ENCODE data around the gene KLHL30.

The KLHL30 gene

GRCh38 chr2:238092486-238093035, 45.9 kb upstream of the KLHL30 start:
- H3K36me3 ChIP-seq (replicated peaks; ENCODE audit: insufficient read depth, low read length): no peaks in the 10 kb centered on the region
- H3F3A ChIP-seq (ENCODE audit: insufficient read depth, low read length): no peaks in the 10 kb centered on the region
- no peaks in the 10 kb centered on the region for H3K79me2 ChIP-seq (ENCODE audit: low read length)
- H3K4me1 ChIP-seq (ENCODE audit: low read length): no peaks in the 10 kb centered on the region
- H2AFZ ChIP-seq (ENCODE audit: low read length): no peak overlapping the region
- H3K4me2 ChIP-seq (ENCODE audit: low read depth, low read length): no peak overlapping the region
- H3K9ac ChIP-seq (ENCODE audit: low read length): no peak overlapping the region
- H4K20me1 ChIP-seq (ENCODE audit: insufficient read depth, low read length): no peaks in the 10 kb centered on the region
- H3K9me3 ChIP-seq (replicated peaks; ENCODE audit: insufficient read depth, low read length): no peaks in the 10 kb centered on the region
- TF ChIP-seq EZH2phosphoT487 (IDR thresholded peaks at IDR 0.05; ENCODE audit: low read length): no peak
- H3K4me3 ChIP-seq (ENCODE audit: low read length): no peak overlapping the region
- no peak for DNase-seq
- H3K9me2 ChIP-seq (replicated peaks; ENCODE audit: insufficient read depth, low read length): no peaks in the 10 kb centered on the region
- H3K27ac ChIP-seq (ENCODE audit: low read length): no peak overlapping the region
- no peaks in the 10 kb centered on the region for H3K27me3 ChIP-seq (replicated peaks; ENCODE audit: insufficient read depth, low read length)

- no peaks in the 10 kb centered on the region for H3F3A ChIP-seq (ENCODE audit: insufficient read depth, low read length)
- no peaks in the 10 kb centered on the region for H3K27me3 ChIP-seq (replicated peaks; ENCODE audit: insufficient read depth, low read length)
- H3K9me3 ChIP-seq (replicated peaks; ENCODE audit: insufficient read depth, low read length): no peaks in the 10 kb centered on the region
- no peaks in the 10 kb centered on the region for H3K4me1 ChIP-seq (ENCODE audit: low read length)
- no peak overlapping the region for H3K9ac ChIP-seq (ENCODE audit: low read length)
- no peak overlapping the region for H2AFZ ChIP-seq (ENCODE audit: low read length)
- no peak overlapping the region for H3K27ac ChIP-seq (ENCODE audit: low read length)
- H3K4me3 ChIP-seq (ENCODE audit: low read length): no peak overlapping the region
- H3K9me2 ChIP-seq (replicated peaks; ENCODE audit: insufficient read depth, low read length): no peaks in the 10 kb centered on the region
- no peaks in the 10 kb centered on the region for H3K79me2 ChIP-seq (ENCODE audit: low read length)
- no peak for TF ChIP-seq EZH2 (optimal IDR thresholded peaks at IDR 0.05; ENCODE audit: low read depth, low read length)
- TF ChIP-seq CTCF (IDR thresholded peaks at IDR 0.05; ENCODE audit: low read length): no peak
- no peak for TF ChIP-seq EZH2phosphoT487 (IDR thresholded peaks at IDR 0.05; ENCODE audit: low read length)
- no peak for DNase-seq
- H3K36me3 ChIP-seq (replicated peaks; ENCODE audit: insufficient read depth, low read length): no peaks in the 10 kb centered on the region
- H4K20me1 ChIP-seq (ENCODE audit: insufficient read depth, low read length): no peaks in the 10 kb centered on the region
- H3K4me2 ChIP-seq (ENCODE audit: low read depth, low read length): no peak overlapping the region
Observed at GRCh38 chr2:238093181-238094140, 45.0 kb upstream of the KLHL30 start.

GRCh38 chr2:238094438-238095022, 43.9 kb upstream of the KLHL30 start:
- Histone ChIP-seq H3K27me3 (replicated peaks; ENCODE audit: insufficient read depth, low read length) (no peaks in the 10 kb centered on the region), H3K36me3 (replicated peaks; ENCODE audit: insufficient read depth, low read length) (no peaks in the 10 kb centered on the region), H3K4me3 (ENCODE audit: low read length) (no peak overlapping the region), H3K27ac (ENCODE audit: low read length) (no peak overlapping the region), H4K20me1 (ENCODE audit: insufficient read depth, low read length) (no peaks in the 10 kb centered on the region), H2AFZ (ENCODE audit: low read length) (no peak overlapping the region), H3F3A (ENCODE audit: insufficient read depth, low read length) (no peaks in the 10 kb centered on the region), H3K4me1 (ENCODE audit: low read length) (no peaks in the 10 kb centered on the region), H3K9ac (ENCODE audit: low read length) (no peak overlapping the region), H3K4me2 (ENCODE audit: low read depth, low read length) (no peak overlapping the region), H3K9me3 (replicated peaks; ENCODE audit: insufficient read depth, low read length) (no peaks in the 10 kb centered on the region), H3K79me2 (ENCODE audit: low read length) (no peaks in the 10 kb centered on the region), H3K9me2 (replicated peaks; ENCODE audit: insufficient read depth, low read length) (no peaks in the 10 kb centered on the region)
- TF ChIP-seq EZH2 (optimal IDR thresholded peaks at IDR 0.05; ENCODE audit: low read depth, low read length) (no peak), EZH2phosphoT487 (IDR thresholded peaks at IDR 0.05; ENCODE audit: low read length) (no peak), CTCF (IDR thresholded peaks at IDR 0.05; ENCODE audit: low read length) (no peak)
- no peak for DNase-seq
